A673 (cell line): ENCODE data around the gene DCTN3. TPM values are rescaled to one million over a fixed set of nuclear protein-coding genes. Genes with fewer than 3 reads are reported as not detected.
A peak's percentile ranks its signal among the peaks of the same experiment; 100 is the strongest.

ENCODE experiments used
- BruUV-seq: library from RNA; stranded (reverse); fragments of 400-500 nt; replicated peaks from 2 replicates; lab custom pipeline; 2021; lab: Mats Ljungman, UMichigan
- CTCF ChIA-PET: fragments of 300-600 bp; sonication (Branson Sonifier 250); formaldehyde crosslinking; loops from one replicate; lab custom pipeline; 2022; ENCODE audit warnings: antibody characterized with exemption; lab: Charles Lee
- POLR2A ChIA-PET: fragments of 300-600 bp; sonication (Branson Sonifier 250); formaldehyde crosslinking; loops from one replicate; lab custom pipeline; 2022; ENCODE audit warnings: antibody characterized with exemption; ENCODE audit not compliant: low non-redundant PET; lab: Charles Lee
- DNase-seq: peaks from one replicate; pipeline ENCODE4 v3.0.0-alpha.2; 2015; ENCODE audit warnings: low spot score
- H3K27ac ChIP-seq: fragments of 200-600 bp; sonication (generic); 2 replicates; pipeline ENCODE4 v1.5.1; 2016; ENCODE audit warnings: mixed run types, low read depth, mild to moderate bottlenecking, mixed read lengths, antibody characterized with exemption, low read length; ENCODE audit not compliant: poor library complexity, severe bottlenecking
- H3K27me3 ChIP-seq: fragments of 200-600 bp; sonication (generic); replicated peaks from 2 replicates; pipeline ENCODE4 v1.6.1; 2017; ENCODE audit warnings: mixed run types, low read depth, mild to moderate bottlenecking, mixed read lengths, antibody characterized with exemption, low read length; ENCODE audit not compliant: insufficient read depth, poor library complexity
- H3K36me3 ChIP-seq: fragments of 200-600 bp; sonication (generic); 2 replicates; pipeline ENCODE4 v1.6.1; 2016; ENCODE audit warnings: mixed run types, mild to moderate bottlenecking, mixed read lengths, antibody characterized with exemption, low read length; ENCODE audit not compliant: insufficient read depth, poor library complexity, severe bottlenecking
- H3K4me1 ChIP-seq: fragments of 200-600 bp; sonication (generic); 2 replicates; pipeline ENCODE4 v1.6.1; 2017; ENCODE audit warnings: mixed run types, mild to moderate bottlenecking, mixed read lengths, antibody characterized with exemption, low read length; ENCODE audit not compliant: insufficient read depth, poor library complexity, severe bottlenecking
- H3K4me3 ChIP-seq: fragments of 200-600 bp; sonication (generic); 2 replicates; pipeline ENCODE4 v1.5.1; 2016; ENCODE audit warnings: low read depth, mixed run types, mild to moderate bottlenecking, mixed read lengths, low read length; ENCODE audit not compliant: poor library complexity, severe bottlenecking
- H3K9me3 ChIP-seq: fragments of 200-600 bp; sonication (generic); 2 replicates; pipeline ENCODE4 v1.6.1; 2016; ENCODE audit warnings: mixed run types, low read depth, mild to moderate bottlenecking, mixed read lengths, antibody characterized with exemption, low read length; ENCODE audit not compliant: poor library complexity, severe bottlenecking
- EZH2 ChIP-seq: fragments of 200-600 bp; sonication (generic); IDR thresholded peaks from 2 replicates; pipeline ENCODE4 v1.6.1; 2017; ENCODE audit warnings: borderline replicate concordance, low read depth, mild to moderate bottlenecking, mixed read lengths, antibody characterized with exemption, low read length; ENCODE audit not compliant: poor library complexity, severe bottlenecking
- intact Hi-C: fragments of 100-400 bp; cut with micrococcal nuclease; formaldehyde crosslinking; loops from one replicate; pipeline ENCODE4 v1.10.0; 2022; ENCODE audit not compliant: unreplicated experiment
- total RNA-seq: library from RNA; stranded (reverse); gene quantifications from 2 replicates; pipeline ENCODE4 v1.2.3, GENCODE V29; 2021
- TF ChIP-seq, protein P1 (sequence below): fragments of 300-800, 200-600 bp; sonication (generic); conservative IDR thresholded peaks from 2 replicates; pipeline ENCODE4 v1.5.1; 2017; ENCODE audit warnings: low read depth, mild to moderate bottlenecking, antibody characterized with exemption, low read length, moderate library complexity, mixed read lengths

Gene DCTN3
- total RNA-seq, 1 experiment from 2014 or later, result 79.3 TPM

DNA sequence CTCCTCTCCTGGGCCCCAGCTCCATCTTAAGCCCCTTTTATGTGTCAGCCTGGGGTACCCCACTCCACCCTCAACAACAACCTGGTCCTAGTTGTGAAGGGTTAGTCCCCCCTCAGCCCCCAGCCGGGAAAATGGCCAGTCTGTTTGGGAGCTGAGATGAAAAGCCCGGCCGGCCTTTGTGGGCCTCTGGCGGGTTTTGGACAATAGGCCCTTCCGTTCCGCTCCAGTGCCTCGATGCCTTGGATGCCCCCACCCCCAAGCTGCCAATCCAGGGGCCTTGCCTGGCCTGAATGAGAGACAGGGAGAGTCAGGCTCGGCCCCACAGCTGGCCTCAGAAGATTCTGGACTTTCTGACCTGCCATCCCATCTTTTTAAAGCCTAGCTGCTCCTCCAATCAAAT, 39.9 kb downstream of the DCTN3 start:
- H3K4me3 ChIP-seq, result no peak overlapping the region
- no peak overlapping the region for H3K27ac ChIP-seq
- ChIA-PET CTCF (no interaction called here), POLR2A (no interaction called here)
- no TSS peak for BruUV-seq
- H3K4me1 ChIP-seq, result peaks cover 22% of the 10 kb centered on the region
- intact Hi-C loops, result no loop called here
- H3K36me3 ChIP-seq, result no peaks in the 10 kb centered on the region
- no peak for DNase-seq
- H3K27me3 ChIP-seq, result peaks cover 9% of the 10 kb centered on the region
- H3K9me3 ChIP-seq, result no peaks in the 10 kb centered on the region
- TF ChIP-seq EZH2, result no peak
- TF ChIP-seq, protein P1, sequence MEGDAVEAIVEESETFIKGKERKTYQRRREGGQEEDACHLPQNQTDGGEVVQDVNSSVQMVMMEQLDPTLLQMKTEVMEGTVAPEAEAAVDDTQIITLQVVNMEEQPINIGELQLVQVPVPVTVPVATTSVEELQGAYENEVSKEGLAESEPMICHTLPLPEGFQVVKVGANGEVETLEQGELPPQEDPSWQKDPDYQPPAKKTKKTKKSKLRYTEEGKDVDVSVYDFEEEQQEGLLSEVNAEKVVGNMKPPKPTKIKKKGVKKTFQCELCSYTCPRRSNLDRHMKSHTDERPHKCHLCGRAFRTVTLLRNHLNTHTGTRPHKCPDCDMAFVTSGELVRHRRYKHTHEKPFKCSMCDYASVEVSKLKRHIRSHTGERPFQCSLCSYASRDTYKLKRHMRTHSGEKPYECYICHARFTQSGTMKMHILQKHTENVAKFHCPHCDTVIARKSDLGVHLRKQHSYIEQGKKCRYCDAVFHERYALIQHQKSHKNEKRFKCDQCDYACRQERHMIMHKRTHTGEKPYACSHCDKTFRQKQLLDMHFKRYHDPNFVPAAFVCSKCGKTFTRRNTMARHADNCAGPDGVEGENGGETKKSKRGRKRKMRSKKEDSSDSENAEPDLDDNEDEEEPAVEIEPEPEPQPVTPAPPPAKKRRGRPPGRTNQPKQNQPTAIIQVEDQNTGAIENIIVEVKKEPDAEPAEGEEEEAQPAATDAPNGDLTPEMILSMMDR, result no peak

DNA sequence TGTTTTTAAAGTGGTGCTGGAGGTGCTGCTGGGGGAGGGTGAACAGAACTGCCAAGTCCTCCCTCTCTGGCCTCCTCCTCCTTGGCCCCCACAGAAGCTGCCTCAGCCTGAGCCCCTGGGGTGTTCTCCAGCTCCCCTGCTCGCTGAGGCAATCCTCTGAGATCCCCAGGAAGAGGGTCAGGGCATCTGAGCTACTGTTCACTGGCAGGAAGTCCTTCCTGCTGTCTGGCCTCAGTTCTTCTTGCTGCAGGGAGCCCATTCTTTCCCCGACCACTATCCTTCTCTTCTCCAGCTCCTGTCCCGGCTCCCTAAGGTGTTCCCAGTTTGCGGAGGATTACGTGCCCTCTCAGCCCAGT, 40.5 kb downstream of the DCTN3 start:
- Histone ChIP-seq H3K4me1 (peaks cover 22% of the 10 kb centered on the region), H3K4me3 (no peak overlapping the region), H3K36me3 (no peaks in the 10 kb centered on the region), H3K27ac (no peak overlapping the region), H3K9me3 (no peaks in the 10 kb centered on the region), H3K27me3 (peaks cover 9% of the 10 kb centered on the region)
- no TSS peak for BruUV-seq
- no peak for TF ChIP-seq EZH2
- TF ChIP-seq, protein P1, result no peak
- ChIA-PET POLR2A (no interaction called here), CTCF (no interaction called here)
- DNase-seq, result no peak
- intact Hi-C loops, result no loop called here

DNA sequence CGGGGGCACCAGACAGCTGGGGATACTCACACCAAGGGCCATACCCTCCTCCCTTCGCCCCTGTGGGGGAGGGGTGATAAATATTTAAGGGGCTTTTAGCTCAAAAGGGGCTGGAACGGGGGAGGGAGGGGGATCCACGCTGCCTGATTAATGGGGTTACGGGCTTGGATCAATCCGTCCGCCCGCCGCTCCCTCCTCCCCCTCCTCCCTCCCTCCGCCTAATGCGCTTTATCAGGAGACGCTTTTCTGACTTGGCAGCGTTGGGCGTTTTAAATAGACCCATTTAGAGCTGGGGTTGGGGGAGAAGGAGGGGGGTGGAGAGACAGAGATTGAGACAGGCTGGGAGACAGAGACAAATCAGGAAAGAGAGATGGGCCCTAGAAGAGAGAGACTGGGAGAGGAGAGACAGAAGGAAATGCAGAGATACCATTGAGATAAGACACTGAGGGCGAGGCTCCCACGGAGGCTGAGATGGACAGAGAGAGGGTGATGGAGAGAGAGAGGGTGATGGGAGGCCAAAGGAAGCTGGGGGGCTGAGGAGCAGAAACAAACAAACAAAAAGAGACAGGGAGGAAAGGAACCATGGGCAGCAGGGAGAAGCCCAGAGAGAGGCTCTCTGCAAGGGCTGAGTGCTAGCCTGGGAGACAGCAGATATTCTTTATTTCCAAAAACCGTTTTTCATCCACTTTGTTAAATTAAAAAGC, 41.0 kb downstream of the DCTN3 start:
- DNase-seq, result peak; percentile 40
- TF ChIP-seq, protein P1, result no peak
- TF ChIP-seq EZH2, result no peak
- ChIA-PET POLR2A (no interaction called here), CTCF (no interaction called here)
- Histone ChIP-seq H3K4me1 (peaks cover 22% of the 10 kb centered on the region), H3K27me3 (peaks cover 9% of the 10 kb centered on the region), H3K36me3 (no peaks in the 10 kb centered on the region), H3K27ac (no peak overlapping the region), H3K4me3 (no peak overlapping the region), H3K9me3 (no peaks in the 10 kb centered on the region)
- no TSS peak for BruUV-seq
- intact Hi-C loops, result no loop called here
